Transverse colon (tissue), 4 donors: ENCODE data around the gene MUC5B.

Source experiments
- POLR2AphosphoS5 ChIP-seq, 3 donors: sonication (generic); formaldehyde crosslinking; IDR thresholded peaks; one replicate each; pipeline ENCODE4 v1.6.1; 2016; ENCODE audit warnings: antibody characterized with exemption in 3 of 3
- TF ChIP-seq, protein P1 (sequence below), 5 experiments: fragments of 200-600 bp in 3 of 5; fragments of 450-650 bp in 2 of 5; sonication (generic) in 3 of 5; IDR thresholded peaks; 1 replicate in 2 of 5; 2 replicates in 3 of 5; pipeline ENCODE4 v1.5.1; 2016 to 2017; ENCODE audit warnings: antibody characterized with exemption in 5 of 5, inconsistent platforms in 3 of 5, mild to moderate bottlenecking in 2 of 5, moderate library complexity in 1 of 5

DNA sequence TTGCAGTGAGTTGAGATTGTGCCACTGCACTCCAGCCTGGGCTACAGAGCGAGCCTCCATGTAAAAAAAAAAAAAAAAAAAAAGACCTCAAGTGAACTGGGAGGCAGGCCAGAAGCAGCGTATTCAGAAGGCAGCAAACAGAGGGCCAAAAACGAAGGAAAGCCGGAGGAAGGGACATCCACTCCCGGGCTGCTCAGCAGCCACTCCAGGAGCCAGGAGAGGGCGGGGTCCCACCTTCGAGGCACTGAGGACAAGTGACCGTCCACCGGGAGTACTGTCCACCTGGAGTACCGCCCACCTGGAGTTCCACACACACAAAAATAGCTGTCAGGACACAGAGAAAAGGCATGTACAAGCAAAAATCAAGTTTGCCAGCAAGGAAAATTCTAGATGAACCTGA is 81.1 kb downstream of the MUC5B start:
- TF ChIP-seq, protein P1, sequence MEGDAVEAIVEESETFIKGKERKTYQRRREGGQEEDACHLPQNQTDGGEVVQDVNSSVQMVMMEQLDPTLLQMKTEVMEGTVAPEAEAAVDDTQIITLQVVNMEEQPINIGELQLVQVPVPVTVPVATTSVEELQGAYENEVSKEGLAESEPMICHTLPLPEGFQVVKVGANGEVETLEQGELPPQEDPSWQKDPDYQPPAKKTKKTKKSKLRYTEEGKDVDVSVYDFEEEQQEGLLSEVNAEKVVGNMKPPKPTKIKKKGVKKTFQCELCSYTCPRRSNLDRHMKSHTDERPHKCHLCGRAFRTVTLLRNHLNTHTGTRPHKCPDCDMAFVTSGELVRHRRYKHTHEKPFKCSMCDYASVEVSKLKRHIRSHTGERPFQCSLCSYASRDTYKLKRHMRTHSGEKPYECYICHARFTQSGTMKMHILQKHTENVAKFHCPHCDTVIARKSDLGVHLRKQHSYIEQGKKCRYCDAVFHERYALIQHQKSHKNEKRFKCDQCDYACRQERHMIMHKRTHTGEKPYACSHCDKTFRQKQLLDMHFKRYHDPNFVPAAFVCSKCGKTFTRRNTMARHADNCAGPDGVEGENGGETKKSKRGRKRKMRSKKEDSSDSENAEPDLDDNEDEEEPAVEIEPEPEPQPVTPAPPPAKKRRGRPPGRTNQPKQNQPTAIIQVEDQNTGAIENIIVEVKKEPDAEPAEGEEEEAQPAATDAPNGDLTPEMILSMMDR (IDR thresholded peaks at IDR 0.05): no peak
- TF ChIP-seq POLR2AphosphoS5 (IDR thresholded peaks at IDR 0.05): no peak
